HG03558 (cell line): ENCODE data around the gene CRACR2A.

ENCODE experiments used
- ATAC-seq: cut with Tn5 transposase; IDR thresholded peaks from one replicate; pipeline ENCODE4 v1.9.1; 2021; ENCODE audit warnings: moderate number of reproducible peaks; ENCODE audit not compliant: unreplicated experiment; ENCODE audit errors: extremely low read depth

The CRACR2A gene

DNA sequence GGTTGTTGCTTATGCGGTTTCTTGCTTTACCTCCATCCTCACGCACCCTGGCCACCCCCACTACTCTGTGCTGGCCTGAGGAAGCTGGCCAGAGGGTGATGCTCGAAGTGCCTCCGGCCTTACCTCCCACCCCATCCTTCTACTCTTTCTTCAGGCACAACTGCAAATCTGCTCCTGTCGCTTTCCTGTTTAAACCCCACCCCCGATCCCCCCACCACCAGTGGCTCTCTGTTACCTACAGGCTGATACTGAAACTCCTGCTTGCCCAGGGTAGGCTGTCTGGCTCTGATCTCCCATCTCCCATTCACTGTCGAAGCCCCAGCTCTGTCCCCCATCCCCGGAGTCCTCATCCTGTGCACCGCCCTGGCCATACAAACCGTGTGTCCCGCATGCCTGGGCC lies 150.4 kb downstream of the CRACR2A start:
- ATAC-seq = no peak

DNA sequence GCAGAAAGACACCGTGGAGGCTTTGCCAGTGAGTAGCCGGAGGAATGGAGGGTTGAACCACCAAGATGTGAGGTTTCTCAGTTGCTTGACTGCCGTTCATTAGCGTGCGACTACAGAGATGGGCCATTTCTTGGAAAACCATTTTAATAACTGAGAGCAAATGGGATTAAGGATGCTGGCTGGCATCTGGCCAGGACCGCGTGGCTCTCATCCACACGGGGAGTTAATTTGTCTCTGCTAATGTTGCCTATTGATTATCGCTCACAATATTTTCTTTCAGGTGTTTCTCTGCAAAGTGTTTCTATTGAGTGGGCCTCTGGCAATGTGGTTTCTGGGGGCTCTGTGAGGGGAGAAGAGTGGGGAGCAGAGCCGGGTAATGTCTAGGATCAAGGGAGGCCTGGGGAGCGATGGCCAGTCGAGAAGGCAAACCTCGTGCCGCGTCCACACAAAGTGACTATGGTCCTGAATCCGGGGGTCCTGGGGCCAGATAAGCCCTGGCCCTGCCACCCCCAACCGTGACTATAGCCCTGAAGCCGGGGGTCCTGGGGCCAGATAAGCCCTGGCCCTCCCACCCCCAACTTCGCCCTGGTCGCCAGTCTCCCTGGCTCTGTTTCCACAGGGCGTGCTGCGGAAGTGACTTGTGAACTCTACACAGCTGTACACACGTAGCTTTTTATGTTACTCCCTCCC lies 151.3 kb downstream of the CRACR2A start:
- ATAC-seq = no peak

DNA sequence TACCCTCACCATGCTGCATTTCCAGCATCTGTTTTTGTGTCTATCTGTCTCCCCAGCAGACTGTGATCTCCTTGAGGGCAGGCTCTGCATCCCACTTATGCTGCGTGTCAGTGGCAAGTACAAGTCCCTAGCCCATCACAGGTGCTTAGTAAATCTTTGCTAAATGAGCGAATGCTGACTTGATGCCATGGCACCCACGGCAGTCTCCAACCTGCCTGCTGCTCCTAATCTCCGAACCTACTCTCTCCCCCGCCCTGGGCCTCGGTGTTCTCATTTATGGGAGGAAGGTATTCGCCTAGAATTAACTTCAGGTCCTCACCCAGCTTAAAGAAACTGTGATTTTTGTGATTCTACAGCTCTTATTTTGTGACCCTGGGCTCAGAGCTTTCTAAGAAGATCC lies 152.0 kb downstream of the CRACR2A start:
- no peak for ATAC-seq

DNA sequence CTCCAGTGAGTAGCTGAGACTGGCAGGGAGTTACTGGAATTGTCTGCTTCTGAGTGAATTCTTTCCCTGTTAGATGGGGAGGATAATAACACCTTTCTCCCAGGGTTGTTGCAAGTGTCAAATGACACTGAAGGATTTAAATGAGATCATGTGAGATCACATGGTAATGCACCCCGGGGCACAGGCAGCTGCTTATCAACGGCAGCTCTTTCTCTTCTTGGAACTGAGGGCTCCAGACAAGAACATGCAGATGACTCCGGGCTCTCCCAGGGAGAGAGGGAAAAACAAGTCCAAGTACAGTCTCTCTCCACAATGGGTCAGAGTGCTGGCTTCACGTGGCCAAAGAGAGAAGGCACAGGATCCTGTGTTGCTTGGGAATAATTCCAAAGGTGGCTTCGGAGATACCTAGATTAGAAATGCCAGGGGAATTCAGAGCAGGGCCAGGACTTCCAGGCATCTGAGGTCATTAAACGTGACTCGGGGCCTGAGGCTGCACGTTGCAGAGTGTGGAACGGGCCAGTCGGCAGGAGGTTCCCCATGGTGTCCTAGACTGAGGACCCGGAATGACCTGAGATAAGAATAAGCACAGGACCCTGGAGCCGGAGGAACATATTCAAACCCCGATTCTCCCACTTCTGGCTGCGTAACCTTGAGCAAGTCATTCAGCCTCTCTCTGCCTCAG lies 152.7 kb downstream of the CRACR2A start:
- ATAC-seq = no peak

DNA sequence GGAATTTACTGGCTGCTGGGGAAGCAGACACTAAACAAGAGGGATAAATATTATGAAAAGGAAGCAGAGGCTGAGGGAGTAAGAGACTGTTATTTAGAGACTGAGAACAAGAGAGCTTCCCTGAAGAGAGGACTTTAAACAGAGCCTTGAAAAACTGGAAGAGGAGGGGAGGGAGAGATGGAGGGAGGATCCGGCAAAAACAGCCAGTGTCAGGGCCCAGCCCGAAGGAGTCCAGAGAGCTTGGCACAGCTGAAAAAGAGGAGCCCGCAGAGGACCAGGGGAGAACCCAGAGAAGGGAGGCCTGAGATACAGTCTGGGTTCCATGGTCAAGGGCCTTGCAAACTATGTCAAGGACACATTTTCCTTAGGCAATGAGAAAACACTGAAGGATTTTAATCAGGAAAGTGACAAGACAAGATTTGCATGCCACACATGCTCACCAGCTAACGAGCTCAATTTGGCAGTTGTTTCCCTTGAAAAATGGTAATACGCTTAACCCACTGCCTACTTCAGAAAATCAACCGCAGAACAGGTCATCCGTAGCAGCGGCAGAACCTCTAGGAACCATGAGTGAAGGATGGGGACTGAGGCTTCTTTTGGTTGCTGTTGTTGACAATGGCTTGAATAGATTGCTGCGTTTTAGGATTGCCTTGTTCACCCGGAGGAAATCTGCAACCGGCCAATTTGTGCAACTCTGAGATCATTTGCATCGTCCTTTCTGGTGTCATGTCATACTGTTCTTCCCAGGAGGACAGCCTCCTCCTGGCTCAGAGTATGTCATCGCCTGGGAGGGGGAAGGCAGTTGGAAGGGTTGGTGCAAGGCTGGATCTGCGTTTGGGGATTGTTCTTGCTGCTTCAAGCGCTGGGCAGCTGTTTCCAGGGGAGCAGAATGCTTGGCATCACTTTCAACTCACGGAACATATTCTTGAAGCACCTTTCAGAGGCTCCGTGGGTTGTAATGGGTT lies 153.7 kb downstream of the CRACR2A start:
- ATAC-seq = no peak

DNA sequence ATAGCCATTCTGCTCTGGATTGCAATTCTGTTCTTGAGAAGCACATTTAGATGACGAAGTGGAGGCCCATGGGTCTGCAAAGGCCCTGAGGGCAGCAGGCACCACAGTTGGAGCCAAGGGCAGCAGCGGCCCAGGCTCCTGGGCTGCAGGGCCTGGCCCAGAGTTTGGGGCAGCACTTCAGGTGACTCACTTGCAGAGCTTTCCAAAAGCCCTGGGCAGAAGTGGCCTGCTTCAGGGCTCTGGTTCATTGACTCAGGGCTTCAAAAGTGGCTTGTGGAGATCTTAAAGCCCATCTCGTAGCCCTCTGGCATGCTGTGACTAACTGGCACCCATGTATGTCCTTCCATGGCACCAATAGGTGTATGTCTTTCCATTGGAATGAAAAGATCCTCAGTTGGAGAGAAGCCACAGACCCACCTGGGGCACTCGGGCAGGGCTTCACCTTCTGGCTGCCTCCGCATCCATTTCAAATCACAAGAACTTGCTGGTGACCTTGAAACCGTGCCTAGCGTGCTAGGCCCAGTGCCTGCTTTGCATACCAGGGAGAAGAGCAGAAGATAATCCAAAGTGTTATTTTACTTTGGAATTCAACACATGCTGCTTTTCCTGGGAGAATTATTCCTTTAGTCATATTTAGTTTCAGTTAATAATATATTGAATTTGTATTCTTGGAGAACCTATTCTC lies 155.2 kb downstream of the CRACR2A start:
- ATAC-seq = no peak

DNA sequence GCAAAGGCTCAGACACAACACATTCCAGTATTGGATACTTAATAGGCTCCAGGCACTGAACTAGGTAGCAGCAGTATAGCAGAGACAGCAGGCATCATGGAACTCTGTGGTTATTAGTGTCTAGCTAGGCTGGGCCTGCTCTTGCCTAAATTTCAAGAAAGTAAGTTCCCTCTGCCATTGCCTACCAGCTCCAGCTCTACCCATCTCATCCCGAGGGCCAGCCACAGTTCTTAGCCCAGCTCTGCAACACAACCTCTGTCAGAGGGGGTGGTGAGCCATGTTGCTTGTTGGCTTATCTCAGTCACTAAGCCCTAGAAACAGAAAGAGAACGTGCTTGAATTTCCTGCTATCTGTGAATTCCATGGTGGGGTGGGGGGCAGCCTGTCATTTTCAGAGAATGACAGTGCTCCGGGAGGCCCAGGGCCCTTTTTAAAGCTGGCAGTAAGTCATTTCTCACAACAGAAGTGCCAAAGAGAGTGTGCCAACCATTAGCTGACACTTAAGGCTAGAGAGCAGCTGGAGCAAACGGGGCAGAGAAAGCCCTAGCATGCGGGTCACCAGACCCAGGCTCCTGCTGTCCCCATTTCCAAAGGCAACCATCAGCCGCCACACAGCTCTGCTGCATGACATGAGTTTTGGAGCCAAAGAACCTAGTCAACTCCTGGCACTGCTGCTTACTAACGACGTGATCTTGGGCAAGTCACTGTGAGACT lies 156.1 kb downstream of the CRACR2A start:
- no peak for ATAC-seq

DNA sequence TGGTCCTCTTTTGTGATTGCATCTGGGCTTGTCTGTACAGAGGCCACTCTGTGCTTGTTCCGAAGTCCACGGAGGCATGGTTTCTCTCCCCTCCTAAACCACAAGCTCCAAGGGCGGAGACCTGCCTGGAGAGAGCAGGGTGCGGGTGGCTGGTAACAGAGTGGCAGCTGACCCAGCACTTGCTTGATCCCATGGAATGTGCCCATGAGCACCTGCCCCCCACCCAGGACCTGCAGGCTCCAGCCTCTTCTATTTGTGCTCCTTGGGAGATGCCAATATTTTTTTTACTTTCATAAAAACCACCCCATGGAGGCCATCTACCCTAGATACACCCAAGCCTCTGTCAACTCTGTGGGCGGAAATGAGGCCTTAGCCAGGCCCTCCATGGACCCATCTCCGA lies 157.2 kb downstream of the CRACR2A start:
- ATAC-seq = no peak

DNA sequence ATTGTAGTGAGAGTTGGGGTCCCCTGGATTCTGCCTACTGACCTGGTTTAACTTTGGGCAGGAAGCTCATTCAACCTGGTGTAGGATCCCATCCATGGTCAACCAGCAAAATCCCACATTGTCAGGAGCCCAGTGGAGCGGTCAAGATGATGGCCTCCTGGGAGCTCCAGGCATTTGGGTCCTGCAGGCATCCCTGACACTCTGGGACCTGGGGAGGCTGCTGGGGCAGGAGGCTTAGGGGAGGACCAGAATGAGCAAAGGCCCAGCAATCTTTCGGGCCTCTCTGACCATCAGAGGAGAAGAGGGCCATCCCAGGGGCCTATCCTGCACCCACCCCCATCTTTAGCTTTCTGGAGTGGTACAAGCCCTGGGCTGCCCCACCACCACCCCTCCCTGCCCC lies 157.9 kb downstream of the CRACR2A start:
- no peak for ATAC-seq

DNA sequence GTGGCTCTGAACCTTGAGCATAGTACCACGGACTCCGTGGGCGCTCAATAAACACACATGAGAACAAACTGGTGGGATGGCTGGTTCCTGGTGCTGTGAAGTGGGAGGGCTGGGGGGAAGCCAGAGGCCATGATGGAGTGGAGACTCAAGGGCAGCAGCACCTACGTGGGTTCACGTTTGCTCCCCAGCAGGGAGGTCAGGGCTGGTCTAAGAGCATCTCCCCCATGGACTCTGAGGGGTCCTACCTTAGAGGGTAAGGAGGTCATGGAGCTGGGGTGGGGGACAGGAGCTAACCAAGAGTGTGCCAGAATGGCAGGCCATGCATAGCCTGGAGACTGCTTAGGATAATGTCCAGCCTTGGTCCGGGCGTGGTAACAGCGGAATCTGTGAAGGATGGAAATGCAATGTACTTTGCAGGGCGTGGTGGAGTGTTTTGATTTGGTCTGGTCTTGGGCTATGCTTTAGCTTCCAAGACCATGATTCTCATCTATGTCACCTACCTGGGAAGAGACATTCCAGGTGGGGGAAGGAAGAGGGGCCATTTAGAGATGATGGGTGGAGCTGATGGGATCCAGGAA lies 158.9 kb downstream of the CRACR2A start:
- no peak for ATAC-seq

DNA sequence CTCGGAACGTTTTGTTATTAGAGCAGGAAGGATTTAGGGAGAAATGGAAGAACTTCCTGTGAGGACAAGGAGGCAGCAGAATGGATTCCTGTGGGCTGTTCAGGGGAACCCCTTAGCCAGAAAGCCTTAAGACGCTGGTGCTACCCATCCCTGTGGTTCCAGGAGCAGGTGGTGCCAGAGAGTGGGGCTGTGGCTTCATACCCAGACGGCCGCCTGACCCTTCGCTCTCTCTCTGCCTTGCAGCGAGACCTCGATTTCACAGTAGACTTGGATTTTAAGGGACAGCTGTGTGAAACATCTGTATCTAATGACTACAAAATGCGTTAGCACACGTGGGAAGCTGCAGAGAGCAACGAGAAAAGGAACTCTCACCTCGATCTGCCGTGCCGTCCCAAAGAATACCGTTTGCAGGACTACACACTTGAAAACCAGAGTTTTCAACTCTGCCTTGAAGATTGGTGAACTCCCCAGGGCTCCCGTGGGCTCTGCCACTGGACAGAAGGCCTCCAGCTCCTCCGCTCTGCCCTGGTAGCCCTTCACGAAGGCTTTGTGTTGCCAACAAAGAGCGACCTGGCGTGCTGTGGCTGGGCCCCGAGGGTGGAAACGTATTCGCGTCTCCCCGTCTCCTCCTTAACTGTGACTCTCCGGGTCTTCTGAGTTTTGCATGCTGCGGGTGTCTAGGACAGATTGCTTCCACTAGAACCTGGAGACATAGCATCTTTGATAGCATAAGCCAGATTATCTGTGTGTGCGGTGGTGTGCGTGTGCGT lies 159.9 kb downstream of the CRACR2A start:
- no peak for ATAC-seq

DNA sequence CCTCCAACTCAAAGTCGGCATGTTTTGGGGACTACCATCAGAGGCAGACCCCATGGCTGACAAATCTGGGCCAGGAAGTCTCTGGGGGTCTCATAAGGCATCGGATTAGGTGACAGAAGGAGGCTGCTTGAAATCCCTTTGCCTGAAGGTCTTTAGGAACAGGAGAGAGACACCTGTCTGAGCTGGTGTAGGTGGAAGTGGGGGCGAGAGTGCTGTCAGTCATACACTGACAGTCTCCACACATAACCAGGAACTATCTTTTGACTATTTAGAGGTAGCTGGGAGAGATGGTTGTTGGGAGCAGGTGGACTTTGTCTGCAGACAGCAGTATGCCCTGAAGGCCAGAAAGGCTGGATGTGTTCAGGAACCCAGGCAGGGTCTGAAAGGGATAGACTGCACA lies 163.2 kb downstream of the CRACR2A start:
- no peak for ATAC-seq

DNA sequence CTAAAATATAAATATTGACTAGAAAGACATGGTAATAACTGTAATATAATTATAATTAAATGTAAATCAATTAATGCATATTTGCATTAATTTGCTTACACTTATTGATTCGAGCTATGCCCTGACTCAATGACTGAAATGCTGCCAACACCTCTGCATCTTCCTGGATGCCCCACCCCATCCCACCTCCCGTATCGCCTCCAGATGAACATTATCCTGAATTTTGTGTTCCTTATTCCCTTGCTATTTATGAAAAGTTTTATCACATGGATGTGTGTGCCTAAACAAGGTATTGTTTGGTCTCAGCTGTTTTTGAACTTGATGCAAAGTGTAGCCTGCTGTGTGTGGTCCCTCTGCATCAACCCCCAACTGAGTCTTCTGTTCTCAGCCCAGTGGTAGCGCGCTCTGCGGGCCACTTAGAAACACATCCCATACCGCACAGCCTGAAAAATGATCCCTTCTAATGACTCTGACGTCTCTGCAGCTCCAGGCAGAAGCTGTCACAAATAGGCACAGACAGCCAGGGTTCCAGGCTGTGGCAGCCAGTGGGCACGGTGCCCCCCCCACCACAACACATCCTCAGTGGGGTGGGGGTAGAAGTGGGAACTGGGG lies 165.4 kb downstream of the CRACR2A start:
- ATAC-seq = no peak

DNA sequence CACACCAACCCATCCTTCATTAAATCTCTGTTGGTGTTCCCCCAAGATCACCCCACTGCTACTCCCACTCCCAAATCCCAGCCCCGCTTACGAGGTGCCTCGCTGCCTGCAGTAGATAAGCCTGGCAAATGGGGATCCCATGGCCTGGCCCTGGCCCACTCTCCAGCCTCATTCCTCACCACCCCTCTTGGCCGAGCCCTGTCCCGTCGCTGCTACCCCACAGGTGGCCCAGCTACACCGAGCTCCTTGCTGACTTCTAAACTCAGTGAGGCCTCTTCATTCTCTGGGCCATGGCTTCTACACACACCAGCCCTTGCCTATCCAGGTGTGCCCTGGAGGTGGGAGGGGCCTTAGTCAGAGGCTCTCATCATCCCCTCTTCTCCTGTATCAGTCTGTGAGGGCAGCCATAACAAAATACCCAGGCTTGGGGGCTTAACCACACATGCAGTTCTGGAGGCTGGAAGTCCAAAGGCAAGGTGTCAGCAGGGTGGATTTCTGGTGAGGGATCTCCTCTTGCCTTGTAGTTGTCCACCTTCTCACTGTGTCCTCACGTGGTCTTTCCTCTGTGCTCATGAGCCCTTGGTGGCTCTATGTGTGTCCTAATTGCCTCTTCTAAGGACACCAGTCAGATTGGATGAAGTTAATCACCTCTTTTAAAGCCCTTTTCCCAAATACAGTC lies 169.1 kb downstream of the CRACR2A start:
- no peak for ATAC-seq

DNA sequence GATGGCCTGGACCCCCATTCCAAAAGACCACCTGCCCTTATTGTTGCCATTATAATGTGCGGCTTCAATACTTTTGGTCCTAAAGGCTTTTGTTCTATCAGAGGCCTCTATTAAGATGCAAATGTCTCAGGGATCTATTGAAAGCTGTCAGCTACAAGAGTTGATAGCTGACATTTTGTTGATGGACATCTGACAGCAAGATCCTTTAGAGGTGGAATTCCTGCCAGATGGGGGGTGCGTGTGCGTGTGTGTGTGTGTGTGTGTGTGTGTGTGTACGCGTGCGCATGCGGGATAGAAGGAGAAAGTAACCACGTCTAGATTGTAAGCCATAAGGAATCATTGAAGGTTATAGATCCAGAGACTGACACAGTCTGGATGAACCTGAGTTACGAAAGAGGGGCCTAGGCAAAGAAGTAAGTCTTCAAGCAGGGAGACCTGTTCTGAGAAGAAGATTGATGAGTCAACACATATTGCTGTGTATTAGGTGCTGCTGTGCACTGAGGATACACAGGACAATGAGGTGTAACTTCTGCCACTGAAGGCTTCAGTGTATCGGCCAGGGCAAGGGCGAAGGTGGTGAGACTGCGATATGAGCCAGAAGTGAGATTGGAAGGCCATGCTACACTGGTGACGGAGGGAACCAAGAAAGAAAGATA lies 172.7 kb downstream of the CRACR2A start:
- no peak for ATAC-seq

DNA sequence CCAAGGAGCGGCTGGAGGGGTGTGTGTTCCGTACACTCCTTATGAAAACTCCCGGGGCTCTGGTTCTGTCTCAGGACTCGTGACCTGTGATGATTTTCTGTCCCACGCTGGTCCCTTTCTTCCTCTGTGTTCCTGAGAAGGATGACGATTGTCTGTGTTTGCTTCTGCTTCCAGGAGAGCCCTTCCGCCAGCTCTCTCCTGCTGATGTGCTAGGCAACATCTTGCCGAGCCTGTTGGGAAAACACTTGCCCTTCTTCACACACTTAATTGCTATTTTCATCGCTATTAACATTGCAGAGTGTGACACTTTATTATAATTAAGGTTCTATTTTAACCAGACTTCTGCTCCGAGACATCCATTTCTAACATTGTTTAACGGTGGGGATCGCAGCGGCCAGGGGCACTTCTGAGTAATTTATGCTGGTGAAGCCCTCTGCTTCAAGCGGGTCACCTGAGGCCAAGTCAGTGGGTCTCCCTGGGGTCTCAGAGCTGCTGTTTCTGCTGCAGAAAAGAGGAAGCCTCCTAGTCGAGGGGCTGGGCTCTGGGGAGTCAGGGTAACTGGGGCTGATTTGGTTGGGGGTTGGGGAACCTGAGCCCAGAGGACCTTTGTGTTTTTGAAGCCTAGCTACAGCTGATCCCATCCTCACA lies 173.3 kb downstream of the CRACR2A start:
- ATAC-seq = no peak

DNA sequence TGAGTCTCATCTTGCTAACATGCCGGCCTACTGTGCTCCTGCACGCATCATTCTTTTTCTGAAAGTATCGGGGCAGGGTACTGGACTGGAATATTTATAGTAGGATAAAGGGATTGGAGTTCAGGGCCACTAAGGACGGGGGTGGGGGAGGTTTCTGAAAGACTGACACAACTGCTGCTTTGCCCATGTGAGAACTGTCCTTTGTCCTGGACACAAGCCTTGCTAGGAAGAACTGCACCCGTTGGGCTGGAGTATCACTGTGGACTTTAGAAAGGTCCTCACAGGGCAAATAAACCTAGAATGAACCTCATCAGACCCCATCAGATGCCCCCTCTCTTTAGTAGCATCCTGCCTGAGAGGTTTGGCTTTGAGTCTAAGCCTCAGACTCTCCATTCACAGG lies 174.4 kb downstream of the CRACR2A start:
- ATAC-seq = no peak
